ENCODE results near the gene DHRS2. TPM values are rescaled to one million over a fixed set of nuclear protein-coding genes. Genes with fewer than 3 reads are reported as not detected.

DHRS2 gene
- total and polyA plus RNA-seq, 2 donors (not counting 1 experiment from before 2014, with no cell fraction given) = not detected

DNA sequence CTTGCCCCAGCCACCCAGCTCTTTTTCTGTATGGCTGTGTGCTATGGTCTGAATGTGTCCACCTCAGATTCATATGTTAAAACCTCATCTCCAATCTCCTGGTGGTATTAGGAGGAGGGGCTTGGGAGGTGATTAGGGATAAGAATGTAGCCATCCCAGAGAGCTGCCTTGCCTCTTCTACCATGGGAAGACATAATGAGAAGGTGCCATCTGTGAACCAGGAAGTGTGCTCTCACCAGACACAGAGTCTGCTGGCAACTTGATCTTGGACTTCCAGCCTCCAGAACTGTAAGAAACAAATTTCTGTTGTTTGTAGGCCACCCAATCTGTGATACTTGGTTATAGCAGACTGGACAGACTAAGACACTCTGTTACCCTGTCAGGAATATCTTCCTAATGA is 34.7 kb upstream of the DHRS2 start:
- Histone ChIP-seq H2AFZ (ENCODE audit: insufficient read depth, low read depth, low read length, poor library complexity, severe bottlenecking) (no peak overlapping the region), H3K4me2 (replicated peaks; ENCODE audit: low read depth, low read length, poor library complexity, severe bottlenecking) (no peak overlapping the region), H3K4me3 (ENCODE audit: control extremely low read depth in 1 of 5, extremely low read depth in 1 of 5, insufficient read depth in 1 of 5, low read depth in 2 of 5, low read length in 4 of 5) (no peak overlapping the region), H3K27ac (ENCODE audit: low read length in 2 of 2) (no peak overlapping the region), H3K9ac (ENCODE audit: low read length) (no peak overlapping the region), H3K79me2 (ENCODE audit: control insufficient read depth, insufficient read depth, low read length) (no peaks in the 10 kb centered on the region), H3K9me3 (ENCODE audit: control extremely low read depth in 1 of 3, control insufficient read depth in 2 of 3, insufficient read depth in 1 of 3, low read length in 2 of 3) (peaks cover 0 to 8% (median 1%) of the 10 kb centered on the region in 3 donors), H4K20me1 (ENCODE audit: control insufficient read depth, insufficient read depth, low read length, poor library complexity, severe bottlenecking) (no peaks in the 10 kb centered on the region), H3K36me3 (replicated peaks in 1 of 2; ENCODE audit: control extremely low read depth in 1 of 2, control insufficient read depth in 1 of 2, extremely low read depth in 1 of 2, insufficient read depth in 2 of 2, low read length in 1 of 2) (no peaks in the 10 kb centered on the region), H3K27me3 (replicated peaks in 1 of 4; ENCODE audit: control extremely low read depth in 1 of 4, control insufficient read depth in 3 of 4, insufficient read depth in 4 of 4, low read length in 3 of 4) (peaks cover 0 to 5% (median 0%) of the 10 kb centered on the region in 4 experiments), H3K4me1 (ENCODE audit: control insufficient read depth in 2 of 2, insufficient read depth in 2 of 2, low read length in 2 of 2) (no peaks in the 10 kb centered on the region)
- CTCF ChIA-PET = interaction anchor here (1.6 kb wide), 1 partner anchor 31 kb away, joined by 3 read pairs; no protein-coding TSS in a partner anchor
- Mint-ChIP-seq H3K27me3 (peaks cover 14% of the 10 kb centered on the region), H3K4me3 (no peak overlapping the region), H3K27ac (no peak overlapping the region), H3K9me3 (ENCODE audit: insufficient read depth) (no peaks in the 10 kb centered on the region), H3K4me1 (no peaks in the 10 kb centered on the region)
- POLR2A ChIA-PET = no interaction called here
- intact Hi-C loops (cut with micrococcal nuclease) = no loop called here
- ATAC-seq (ENCODE audit: low read depth) (no peak), DNase-seq (no peak)
- TF ChIP-seq, protein P1, sequence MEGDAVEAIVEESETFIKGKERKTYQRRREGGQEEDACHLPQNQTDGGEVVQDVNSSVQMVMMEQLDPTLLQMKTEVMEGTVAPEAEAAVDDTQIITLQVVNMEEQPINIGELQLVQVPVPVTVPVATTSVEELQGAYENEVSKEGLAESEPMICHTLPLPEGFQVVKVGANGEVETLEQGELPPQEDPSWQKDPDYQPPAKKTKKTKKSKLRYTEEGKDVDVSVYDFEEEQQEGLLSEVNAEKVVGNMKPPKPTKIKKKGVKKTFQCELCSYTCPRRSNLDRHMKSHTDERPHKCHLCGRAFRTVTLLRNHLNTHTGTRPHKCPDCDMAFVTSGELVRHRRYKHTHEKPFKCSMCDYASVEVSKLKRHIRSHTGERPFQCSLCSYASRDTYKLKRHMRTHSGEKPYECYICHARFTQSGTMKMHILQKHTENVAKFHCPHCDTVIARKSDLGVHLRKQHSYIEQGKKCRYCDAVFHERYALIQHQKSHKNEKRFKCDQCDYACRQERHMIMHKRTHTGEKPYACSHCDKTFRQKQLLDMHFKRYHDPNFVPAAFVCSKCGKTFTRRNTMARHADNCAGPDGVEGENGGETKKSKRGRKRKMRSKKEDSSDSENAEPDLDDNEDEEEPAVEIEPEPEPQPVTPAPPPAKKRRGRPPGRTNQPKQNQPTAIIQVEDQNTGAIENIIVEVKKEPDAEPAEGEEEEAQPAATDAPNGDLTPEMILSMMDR (IDR thresholded peaks at IDR 0.05) = no peak
- TF ChIP-seq EZH2 (IDR thresholded peaks at IDR 0.05; ENCODE audit: borderline replicate concordance, insufficient read depth, low read depth, low read length, poor library complexity, severe bottlenecking) = no peak

DNA sequence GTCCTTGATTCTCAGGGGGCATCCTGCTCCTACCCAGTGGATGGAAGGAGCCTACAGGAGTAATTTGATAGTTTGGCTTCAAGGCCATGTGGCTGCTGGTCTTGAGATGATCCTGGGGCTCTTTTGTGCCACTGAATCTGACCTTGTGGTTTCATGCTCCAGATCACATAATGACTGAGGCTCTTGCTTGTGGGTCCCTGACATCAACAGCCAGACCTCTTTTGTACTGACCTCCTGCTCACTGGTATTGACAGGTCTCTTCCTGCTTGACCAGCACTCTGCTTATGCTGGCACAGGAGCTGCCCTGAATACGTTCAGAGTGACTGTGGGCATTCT is 34.4 kb upstream of the DHRS2 start:
- ATAC-seq (ENCODE audit: low read depth) (no peak), DNase-seq (no peak)
- Histone ChIP-seq H3K4me1 (ENCODE audit: control insufficient read depth in 2 of 2, insufficient read depth in 2 of 2, low read length in 2 of 2) (no peaks in the 10 kb centered on the region), H3K27ac (ENCODE audit: low read length in 2 of 2) (no peak overlapping the region), H3K4me3 (ENCODE audit: control extremely low read depth in 1 of 5, extremely low read depth in 1 of 5, insufficient read depth in 1 of 5, low read depth in 2 of 5, low read length in 4 of 5) (no peak overlapping the region), H3K4me2 (replicated peaks; ENCODE audit: low read depth, low read length, poor library complexity, severe bottlenecking) (no peak overlapping the region), H3K36me3 (replicated peaks in 1 of 2; ENCODE audit: control extremely low read depth in 1 of 2, control insufficient read depth in 1 of 2, extremely low read depth in 1 of 2, insufficient read depth in 2 of 2, low read length in 1 of 2) (no peaks in the 10 kb centered on the region), H4K20me1 (ENCODE audit: control insufficient read depth, insufficient read depth, low read length, poor library complexity, severe bottlenecking) (no peaks in the 10 kb centered on the region), H3K79me2 (ENCODE audit: control insufficient read depth, insufficient read depth, low read length) (no peaks in the 10 kb centered on the region), H3K9me3 (ENCODE audit: control extremely low read depth in 1 of 3, control insufficient read depth in 2 of 3, insufficient read depth in 1 of 3, low read length in 2 of 3) (peaks cover 0 to 8% (median 1%) of the 10 kb centered on the region in 3 donors), H3K9ac (ENCODE audit: low read length) (no peak overlapping the region), H3K27me3 (replicated peaks in 1 of 4; ENCODE audit: control extremely low read depth in 1 of 4, control insufficient read depth in 3 of 4, insufficient read depth in 4 of 4, low read length in 3 of 4) (peaks cover 0 to 5% (median 0%) of the 10 kb centered on the region in 4 experiments), H2AFZ (ENCODE audit: insufficient read depth, low read depth, low read length, poor library complexity, severe bottlenecking) (no peak overlapping the region)
- Mint-ChIP-seq H3K27ac (no peak overlapping the region), H3K4me3 (no peak overlapping the region), H3K27me3 (peaks cover 12% of the 10 kb centered on the region), H3K4me1 (no peaks in the 10 kb centered on the region), H3K9me3 (ENCODE audit: insufficient read depth) (no peaks in the 10 kb centered on the region)
- POLR2A ChIA-PET = no interaction called here
- intact Hi-C loops (cut with micrococcal nuclease) = no loop called here
- CTCF ChIA-PET = interaction anchor here (1.1 kb wide), 1 partner anchor 30 kb away, joined by 3 read pairs; no protein-coding TSS in a partner anchor
- WGBS (ENCODE audit: insufficient coverage) = no CpG with 5 or more reads among the region's 1 CpG
- TF ChIP-seq EZH2 (IDR thresholded peaks at IDR 0.05; ENCODE audit: borderline replicate concordance, insufficient read depth, low read depth, low read length, poor library complexity, severe bottlenecking) = no peak
- TF ChIP-seq, protein P1 (IDR thresholded peaks at IDR 0.05) = no peak
